Aorta (tissue), 5 donors: Measurements from ENCODE around the gene LSM11. TPM values are rescaled to one million over a fixed set of nuclear protein-coding genes. Genes with fewer than 3 reads are reported as not detected.

Experiments used
- ATAC-seq: fragments of 200-7000 bp; cut with Tn5 transposase; one replicate; pipeline ENCODE4 v1.9.1; 2022; ENCODE audit warnings: moderate library complexity; ENCODE audit not compliant: low FRiP score
- DNase-seq, 2 donors: peaks; one replicate each; pipeline ENCODE4 v3.0.0-alpha.2; 2020
- H3K27ac ChIP-seq, 2 donors: one replicate each; pipeline ENCODE4 v1.5.1; 2013; ENCODE audit warnings: low read length in 2 of 2, mild to moderate bottlenecking in 2 of 2, moderate library complexity in 2 of 2, control low read depth in 1 of 2, inconsistent platforms in 1 of 2, low read depth in 1 of 2
- H3K27me3 ChIP-seq, 2 donors: one replicate each; pipeline ENCODE4 v1.6.1; 2013; ENCODE audit warnings: control low read depth in 1 of 2, low read length in 1 of 2, mild to moderate bottlenecking in 1 of 2, moderate library complexity in 1 of 2; ENCODE audit not compliant: insufficient read depth in 2 of 2, control insufficient read depth in 1 of 2
- H3K36me3 ChIP-seq, 2 donors: one replicate each; pipeline ENCODE4 v1.6.1; 2013; ENCODE audit warnings: control low read depth in 1 of 2, low read length in 1 of 2, mild to moderate bottlenecking in 1 of 2; ENCODE audit not compliant: insufficient read depth in 2 of 2, control insufficient read depth in 1 of 2
- H3K4me1 ChIP-seq, 2 donors: one replicate each; pipeline ENCODE4 v1.6.1; 2013; ENCODE audit warnings: low read length in 2 of 2, control low read depth in 1 of 2, mild to moderate bottlenecking in 1 of 2, moderate library complexity in 1 of 2; ENCODE audit not compliant: insufficient read depth in 2 of 2, control insufficient read depth in 1 of 2
- H3K4me3 ChIP-seq, 2 donors: one replicate each; pipeline ENCODE4 v1.5.1; 2013; ENCODE audit warnings: low read length in 2 of 2, control low read depth in 1 of 2, mild to moderate bottlenecking in 1 of 2
- H3K9me3 ChIP-seq: one replicate; pipeline ENCODE4 v1.6.1; 2013; ENCODE audit warnings: mild to moderate bottlenecking, low read length; ENCODE audit not compliant: control insufficient read depth
- WGBS, 2 donors: extraction: QIAGEN DNeasy Blood & Tissue Kit; methylation state at CpG; one replicate each; pipeline ENCODE4 v1.1.7; 2013; 5-methylcytosine and 5-hydroxymethylcytosine counted together
- intact Hi-C, 2 donors: fragments of 100-400 bp; cut with DNase I; formaldehyde crosslinking; loops; one replicate each; pipeline versions ENCODE4 v1.14.2 to v1.15.0; 2022
- polyA plus RNA-seq, 2 donors: library from polyadenylated mRNA; stranded (reverse); fragments of 200-250 nt; gene quantifications; one replicate each; pipeline ENCODE4 v1.2.3, GENCODE V29; 2013
- total RNA-seq, 2 donors: library from RNA; stranded (reverse); fragmentation: NEBNext Ultra II Directional; extraction: Animal tissue kit (Norgen Biotek cat#: 25700); gene quantifications; one replicate each; pipeline ENCODE4 v1.2.1, GENCODE V29; 2021
- donor health status: healthy with polysubstance abuse.
- donor health status: Bipolar disorder and iron deficiency.
- donor health status: DM: no; HTN: no; CAD: no.
- donor health status: DM: no; HTN: no; CAD: no.
- donor health status: DM: yes; HTN: yes; CAD: no.

The LSM11 gene
- total and polyA plus RNA-seq, 4 donors, result 1.9 to 5.9 (median 4.0) TPM

GRCh38 chr5:157802736-157803135 lies 59.2 kb downstream of the LSM11 start:
- H3K27me3 ChIP-seq, result no peaks in the 10 kb centered on the region
- no peak overlapping the region for H3K27ac ChIP-seq
- DNase-seq, result no peak
- H3K36me3 ChIP-seq, result peaks cover 0 to 5% of the 10 kb centered on the region in 2 donors
- no peak for ATAC-seq
- H3K4me1 ChIP-seq, result no peaks in the 10 kb centered on the region
- WGBS, 2 donors, result 97 to 98% methylated on average over 6 of the region's 6 CpGs
- intact Hi-C loops, result no loop called here
- no peaks in the 10 kb centered on the region for H3K9me3 ChIP-seq
- H3K4me3 ChIP-seq, result no peak overlapping the region

DNA sequence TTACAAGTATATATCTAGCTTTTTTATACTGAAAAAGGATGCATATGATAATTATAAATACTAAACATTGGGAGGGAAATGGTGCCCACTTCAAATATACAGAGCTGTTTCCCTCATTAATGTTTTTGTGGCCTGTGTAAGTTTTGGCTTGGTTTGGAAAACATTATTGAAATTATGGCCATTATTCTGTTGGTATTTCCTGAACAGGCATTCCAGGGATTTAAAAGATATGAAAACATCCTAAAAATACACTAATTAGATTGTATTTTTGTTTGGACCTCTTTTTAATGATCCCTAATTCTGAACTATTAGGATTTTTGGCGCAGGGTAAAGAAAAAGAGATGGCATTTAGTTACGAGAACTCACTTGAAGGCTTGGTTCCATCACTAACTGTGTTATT lies 64.5 kb downstream of the LSM11 start:
- Histone ChIP-seq H3K27me3 (no peaks in the 10 kb centered on the region), H3K4me1 (no peaks in the 10 kb centered on the region), H3K27ac (no peak overlapping the region), H3K9me3 (no peaks in the 10 kb centered on the region), H3K4me3 (no peak overlapping the region), H3K36me3 (peaks cover 0 to 5% of the 10 kb centered on the region in 2 donors)
- ATAC-seq (no peak), DNase-seq (no peak)
- WGBS, 2 donors, result 63 to 79% methylated on average over 2 of the region's 2 CpGs
- intact Hi-C loops, result no loop called here

Other genes with a start within 250 kb of the LSM11 start
- 10 to 100 TPM; 31.0 to 42.8 TPM for gene ADAM19, start 167.9 kb upstream of the LSM11 start, total RNA-seq
- 1 to 10 TPM; 1.5 to 9.6 TPM for gene ADAM19, start 167.9 kb upstream of the LSM11 start, polyA plus RNA-seq
- under 1 TPM in 1 of 2 donors, not detected in 1; 0.12 TPM for gene SOX30, start 91.3 kb upstream of the LSM11 start, total RNA-seq
- gene SOX30, start 91.3 kb upstream of the LSM11 start, polyA plus RNA-seq, result not detected
- not detected for gene C5orf52, start 72.2 kb upstream of the LSM11 start, total RNA-seq
- gene C5orf52, start 72.2 kb upstream of the LSM11 start, polyA plus RNA-seq, result not detected
- gene THG1L, start 12.3 kb upstream of the LSM11 start, total RNA-seq, result 1 to 10 TPM; 7.3 to 8.2 TPM
- gene THG1L, start 12.3 kb upstream of the LSM11 start, polyA plus RNA-seq, result 10 to 100 TPM in 1 of 2 donors, 1 to 10 TPM in 1; 9.8 to 13.5 TPM
- 10 to 100 TPM; 57.1 to 60.9 TPM for gene CLINT1, start 115.4 kb downstream of the LSM11 start, total RNA-seq
- 10 to 100 TPM; 31.7 to 31.9 TPM for gene CLINT1, start 115.4 kb downstream of the LSM11 start, polyA plus RNA-seq